Transverse colon (tissue), 4 donors: ENCODE measurements around the gene CBX8. TPM values are rescaled to one million over a fixed set of nuclear protein-coding genes. Genes with fewer than 3 reads are reported as not detected.

Experiments
- DNase-seq: peaks from one replicate; pipeline ENCODE4 v3.0.0-alpha.2; 2019
- H3K27ac ChIP-seq, 4 donors: fragments of 200-600 bp; sonication (generic); 2 replicates each; pipeline ENCODE4 v1.5.1; 2016 to 2018; ENCODE audit warnings: inconsistent platforms in 4 of 4
- H3K27me3 ChIP-seq: fragments of 200-600 bp; sonication (generic); 2 replicates; pipeline ENCODE4 v1.5.1; 2017; ENCODE audit warnings: inconsistent platforms
- H3K36me3 ChIP-seq, 4 donors: fragments of 200-600 bp; sonication (generic); 2 replicates each; pipeline ENCODE4 v1.5.1; 2017 to 2019; ENCODE audit warnings: inconsistent platforms in 4 of 4
- H3K4me1 ChIP-seq, 4 donors: fragments of 200-600 bp; sonication (generic); 2 replicates each; pipeline ENCODE4 v1.5.1; 2017 to 2020; ENCODE audit warnings: inconsistent platforms in 4 of 4
- H3K4me3 ChIP-seq, 4 donors: fragments of 200-600 bp; sonication (generic); 1 replicate in 1 of 4; 2 replicates in 3 of 4; pipeline versions ENCODE4 v1.5.1 to v1.6.1; 2017 to 2019; ENCODE audit warnings: inconsistent platforms in 4 of 4
- H3K9me3 ChIP-seq, 2 donors: fragments of 200-600 bp; sonication (generic); 2 replicates each; pipeline ENCODE4 v1.5.1; 2017 to 2019; ENCODE audit warnings: inconsistent platforms in 2 of 2
- EP300 ChIP-seq: sonication (generic); formaldehyde crosslinking; IDR thresholded peaks from one replicate; pipeline ENCODE4 v1.6.1; 2017; ENCODE audit warnings: antibody characterized with exemption, low read depth
- POLR2A ChIP-seq: fragments of 450-650 bp; IDR thresholded peaks from one replicate; pipeline ENCODE4 v1.6.1; 2016; ENCODE audit warnings: antibody characterized with exemption, mild to moderate bottlenecking, moderate library complexity
- POLR2AphosphoS5 ChIP-seq, 3 donors: sonication (generic); formaldehyde crosslinking; IDR thresholded peaks; one replicate each; pipeline ENCODE4 v1.6.1; 2016; ENCODE audit warnings: antibody characterized with exemption in 3 of 3
- WGBS, 2 donors: methylation state at CpG; one replicate each; pipeline ENCODE4 v1.1.5; 2018; ENCODE audit warnings: low coverage in 1 of 2; 5-methylcytosine and 5-hydroxymethylcytosine counted together
- in situ Hi-C, 4 donors: fragments of 200-750 bp; cut with MboI; loops; one replicate each; pipeline versions ENCODE4 v1.15.0 to v1.15.1; 2017; ENCODE audit warnings: low sequenced_read_pairs in 3 of 4, low pct_ligation_motif_present in 1 of 4, low pct_unique_long_range_greater_than_20kb in 1 of 4
- intact Hi-C: fragments of 100-400 bp; cut with DNase I; formaldehyde crosslinking; loops from one replicate; pipeline ENCODE4 v1.15.1; 2023; ENCODE audit warnings: low total_unique reads
- total RNA-seq, 4 donors: library from RNA; depleted of rRNA; stranded (reverse); fragments of >200 nt; gene quantifications; one replicate each; pipeline ENCODE4 v1.1.0, GENCODE V29; 2016
- TF ChIP-seq, protein P1 (sequence below), 5 experiments: fragments of 200-600 bp in 3 of 5; fragments of 450-650 bp in 2 of 5; sonication (generic) in 3 of 5; IDR thresholded peaks; 1 replicate in 2 of 5; 2 replicates in 3 of 5; pipeline ENCODE4 v1.5.1; 2016 to 2017; ENCODE audit warnings: antibody characterized with exemption in 5 of 5, inconsistent platforms in 3 of 5, mild to moderate bottlenecking in 2 of 5, moderate library complexity in 1 of 5

The CBX8 gene
- total RNA-seq, 4 donors from 2014 or later = 1.5 to 4.4 (median 3.1) TPM

- H3K27me3 ChIP-seq = peaks cover 94% of the 10 kb centered on the region
- H3K9me3 ChIP-seq = no peaks in the 10 kb centered on the region
- in situ Hi-C loops (no loop called here), intact Hi-C loops (loop anchor here (5.0 kb wide), 1 partner anchor 203 kb away; no protein-coding TSS in a partner anchor)
- H3K36me3 ChIP-seq = no peaks in the 10 kb centered on the region
- no peak for DNase-seq
- 91 to 93% methylated on average over 3 to 31 of the region's 31 CpGs for WGBS, 2 donors
- TF ChIP-seq, protein P1, sequence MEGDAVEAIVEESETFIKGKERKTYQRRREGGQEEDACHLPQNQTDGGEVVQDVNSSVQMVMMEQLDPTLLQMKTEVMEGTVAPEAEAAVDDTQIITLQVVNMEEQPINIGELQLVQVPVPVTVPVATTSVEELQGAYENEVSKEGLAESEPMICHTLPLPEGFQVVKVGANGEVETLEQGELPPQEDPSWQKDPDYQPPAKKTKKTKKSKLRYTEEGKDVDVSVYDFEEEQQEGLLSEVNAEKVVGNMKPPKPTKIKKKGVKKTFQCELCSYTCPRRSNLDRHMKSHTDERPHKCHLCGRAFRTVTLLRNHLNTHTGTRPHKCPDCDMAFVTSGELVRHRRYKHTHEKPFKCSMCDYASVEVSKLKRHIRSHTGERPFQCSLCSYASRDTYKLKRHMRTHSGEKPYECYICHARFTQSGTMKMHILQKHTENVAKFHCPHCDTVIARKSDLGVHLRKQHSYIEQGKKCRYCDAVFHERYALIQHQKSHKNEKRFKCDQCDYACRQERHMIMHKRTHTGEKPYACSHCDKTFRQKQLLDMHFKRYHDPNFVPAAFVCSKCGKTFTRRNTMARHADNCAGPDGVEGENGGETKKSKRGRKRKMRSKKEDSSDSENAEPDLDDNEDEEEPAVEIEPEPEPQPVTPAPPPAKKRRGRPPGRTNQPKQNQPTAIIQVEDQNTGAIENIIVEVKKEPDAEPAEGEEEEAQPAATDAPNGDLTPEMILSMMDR (IDR thresholded peaks at IDR 0.05) = no peak
- TF ChIP-seq POLR2AphosphoS5 (IDR thresholded peaks at IDR 0.05) (no peak), EP300 (no peak), POLR2A (no peak)
- H3K4me3 ChIP-seq = no peak overlapping the region
- H3K4me1 ChIP-seq = peaks cover 0 to 2% (median under 1%) of the 10 kb centered on the region in 4 donors
- no peak overlapping the region for H3K27ac ChIP-seq
Measured at GRCh38 chr17:79784353-79785016, 12.4 kb downstream of the CBX8 start.

- no peak overlapping the region for H3K27ac ChIP-seq
- H3K36me3 ChIP-seq = no peaks in the 10 kb centered on the region
- 88% methylated on average over 13 of the region's 18 CpGs; no CpG with 5 or more reads in 1 of the 2 donors for WGBS, 2 donors
- no peak for DNase-seq
- peaks cover 94% of the 10 kb centered on the region for H3K27me3 ChIP-seq
- no peaks in the 10 kb centered on the region for H3K9me3 ChIP-seq
- no peak overlapping the region for H3K4me3 ChIP-seq
- intact Hi-C loops = no loop called here
- in situ Hi-C loops = no loop called here
- peaks cover 0 to 5% (median 3%) of the 10 kb centered on the region in 4 donors for H3K4me1 ChIP-seq
- TF ChIP-seq EP300 = no peak
- TF ChIP-seq POLR2A = no peak
- TF ChIP-seq POLR2AphosphoS5 (IDR thresholded peaks at IDR 0.05) = no peak
- TF ChIP-seq, protein P1 (IDR thresholded peaks at IDR 0.05) = no peak
Measured at GRCh38 chr17:79783891-79784290, 13.0 kb downstream of the CBX8 start.

GRCh38 chr17:79781736-79782575, 14.9 kb downstream of the CBX8 start:
- Histone ChIP-seq H3K27ac (no peak overlapping the region), H3K36me3 (no peaks in the 10 kb centered on the region), H3K9me3 (no peaks in the 10 kb centered on the region), H3K4me1 (peaks cover 4 to 20% (median 18%) of the 10 kb centered on the region in 4 donors), H3K27me3 (peaks cover 92% of the 10 kb centered on the region), H3K4me3 (no peak overlapping the region)
- WGBS, 2 donors = 75 to 76% methylated on average over 4 to 26 of the region's 27 CpGs
- DNase-seq = no peak
- TF ChIP-seq, protein P1 (IDR thresholded peaks at IDR 0.05) = no peak
- in situ Hi-C loops (no loop called here), intact Hi-C loops (no loop called here)

GRCh38 chr17:79781012-79781650, 15.7 kb downstream of the CBX8 start:
- WGBS, 2 donors = 66 to 74% methylated on average over 2 to 12 of the region's 12 CpGs
- intact Hi-C loops = no loop called here
- Histone ChIP-seq H3K27ac (no peak overlapping the region), H3K4me3 (no peak overlapping the region), H3K36me3 (no peaks in the 10 kb centered on the region), H3K9me3 (no peaks in the 10 kb centered on the region), H3K4me1 (peaks cover 4 to 25% (median 21%) of the 10 kb centered on the region in 4 donors), H3K27me3 (peaks cover 92% of the 10 kb centered on the region)
- no peak for DNase-seq
- in situ Hi-C loops = no loop called here
- no peak for TF ChIP-seq POLR2A
- TF ChIP-seq, protein P1 (IDR thresholded peaks at IDR 0.05) = no peak
